ENCODE data around the gene CGB7. TPM values are rescaled to one million over a fixed set of nuclear protein-coding genes. Genes with fewer than 3 reads are reported as not detected.
"Not testable (repeated sequence)": the region's sequence is repeated elsewhere in the genome, so short reads cannot be mapped to it uniquely, and the experiment has no call there.

CGB7 gene
- total RNA-seq, 2 experiments from 2014 or later = not detected

- H3K4me1 Mint-ChIP-seq; H3K36me3 Mint-ChIP-seq (ENCODE audit: low read depth); H3K27me3 Mint-ChIP-seq; H3K4me3 Mint-ChIP-seq; H3K9me3 Mint-ChIP-seq; POLR2A ChIA-PET; H3K27ac Mint-ChIP-seq; DNase-seq: not testable (repeated sequence)
- CTCF ChIA-PET = interaction anchor here (2.0 kb wide), 1 partner anchor 55 kb away, joined by 4 read pairs; the partner anchor contains the start of genes GYS1 and RUVBL2
Observed at GRCh38 chr19:49049011-49049410, 8.5 kb downstream of the CGB7 start, which contains the start of gene CGB8. TSS of gene CGB8 (minus strand) at chr19:49049111. CDS start at chr19:49048739, 372 bp downstream.

- DNase-seq; POLR2A ChIA-PET; H3K27ac Mint-ChIP-seq; H3K9me3 Mint-ChIP-seq; H3K36me3 Mint-ChIP-seq (ENCODE audit: low read depth); H3K4me1 Mint-ChIP-seq; H3K4me3 Mint-ChIP-seq; CTCF ChIA-PET; H3K27me3 Mint-ChIP-seq: not testable (repeated sequence)
Observed at GRCh38 chr19:49043548-49043947, 14.0 kb downstream of the CGB7 start, which contains the start of gene CGB5. TSS of gene CGB5 (plus strand) at chr19:49043848. CDS start at chr19:49044210, 362 bp downstream.

GRCh38 chr19:49042666-49043065 is 14.9 kb downstream of the CGB7 start:
- H3K4me3 Mint-ChIP-seq; DNase-seq; H3K9me3 Mint-ChIP-seq; H3K27ac Mint-ChIP-seq; POLR2A ChIA-PET; H3K4me1 Mint-ChIP-seq; H3K36me3 Mint-ChIP-seq (ENCODE audit: low read depth); H3K27me3 Mint-ChIP-seq: not testable (repeated sequence)
- CTCF ChIA-PET = interaction anchor here (0.6 kb wide), 1 partner anchor 13 kb away, joined by 3 read pairs; no protein-coding TSS in a partner anchor

GRCh38 chr19:49042177-49042576 is 15.4 kb downstream of the CGB7 start:
- Mint-ChIP-seq H3K36me3 (ENCODE audit: low read depth) (no peaks in the 10 kb centered on the region), H3K4me1 (no peaks in the 10 kb centered on the region), H3K4me3 (no peak overlapping the region), H3K27me3 (no peaks in the 10 kb centered on the region), H3K9me3 (no peaks in the 10 kb centered on the region), H3K27ac (no peak overlapping the region)
- DNase-seq = no peak
- POLR2A ChIA-PET = no interaction called here
- CTCF ChIA-PET = interaction anchor here (0.6 kb wide), 1 partner anchor 14 kb away, joined by 3 read pairs; no protein-coding TSS in a partner anchor

- CTCF ChIA-PET; H3K4me3 Mint-ChIP-seq; H3K27me3 Mint-ChIP-seq; H3K36me3 Mint-ChIP-seq (ENCODE audit: low read depth); H3K27ac Mint-ChIP-seq; DNase-seq; H3K4me1 Mint-ChIP-seq; POLR2A ChIA-PET; H3K9me3 Mint-ChIP-seq: not testable (repeated sequence)
Observed at GRCh38 chr19:49039736-49040135, 17.8 kb downstream of the CGB7 start.

GRCh38 chr19:49038557-49039276 is 18.8 kb downstream of the CGB7 start:
- CTCF ChIA-PET; H3K36me3 Mint-ChIP-seq (ENCODE audit: low read depth); H3K4me1 Mint-ChIP-seq; H3K27me3 Mint-ChIP-seq; H3K4me3 Mint-ChIP-seq; DNase-seq; POLR2A ChIA-PET; H3K9me3 Mint-ChIP-seq: not testable (repeated sequence)
- H3K27ac Mint-ChIP-seq = peak overlapping the region; percentile 41

- DNase-seq; H3K4me1 Mint-ChIP-seq; POLR2A ChIA-PET; H3K4me3 Mint-ChIP-seq; H3K36me3 Mint-ChIP-seq (ENCODE audit: low read depth); H3K27ac Mint-ChIP-seq; H3K9me3 Mint-ChIP-seq; CTCF ChIA-PET; H3K27me3 Mint-ChIP-seq: not testable (repeated sequence)
Observed at GRCh38 chr19:49038111-49038510, 19.4 kb downstream of the CGB7 start.

GRCh38 chr19:49036815-49037214 is 20.7 kb downstream of the CGB7 start, which contains the start of gene CGB1:
TSS of gene CGB1 (minus strand) at chr19:49036895. CDS start at chr19:49036711, 184 bp downstream.
- DNase-seq = peak; percentile 65
- H3K27me3 Mint-ChIP-seq; CTCF ChIA-PET; H3K4me1 Mint-ChIP-seq; H3K9me3 Mint-ChIP-seq; H3K27ac Mint-ChIP-seq; H3K4me3 Mint-ChIP-seq; H3K36me3 Mint-ChIP-seq (ENCODE audit: low read depth); POLR2A ChIA-PET: not testable (repeated sequence)

GRCh38 chr19:49031642-49032301 is 25.8 kb downstream of the CGB7 start, which contains the start of gene CGB2:
TSS of gene CGB2 (plus strand) at chr19:49031890. CDS start at chr19:49032096, 206 bp downstream.
- Mint-ChIP-seq H3K4me3 (peak within 1 kb of the TSS; percentile 45), H3K27ac (peak within 1 kb of the TSS; percentile 58)
- H3K9me3 Mint-ChIP-seq; H3K27me3 Mint-ChIP-seq; POLR2A ChIA-PET; H3K36me3 Mint-ChIP-seq (ENCODE audit: low read depth); H3K4me1 Mint-ChIP-seq: not testable (repeated sequence)
- peak; percentile 79 for DNase-seq
- CTCF ChIA-PET = interaction anchor here (0.6 to 1.4 kb wide), 5 partner anchors 13 to 774 kb away, joined by 3 to 5 read pairs (median 4); partner anchors contain the start of genes GYS1 and RUVBL2

GRCh38 chr19:49030323-49030722 is 27.2 kb downstream of the CGB7 start:
- DNase-seq; H3K27ac Mint-ChIP-seq; H3K4me3 Mint-ChIP-seq; POLR2A ChIA-PET; H3K36me3 Mint-ChIP-seq (ENCODE audit: low read depth); H3K4me1 Mint-ChIP-seq; H3K27me3 Mint-ChIP-seq; CTCF ChIA-PET; H3K9me3 Mint-ChIP-seq: not testable (repeated sequence)

GRCh38 chr19:49029749-49030148 is 27.8 kb downstream of the CGB7 start:
- H3K9me3 Mint-ChIP-seq; H3K27me3 Mint-ChIP-seq; CTCF ChIA-PET; DNase-seq; POLR2A ChIA-PET; H3K4me3 Mint-ChIP-seq; H3K36me3 Mint-ChIP-seq (ENCODE audit: low read depth); H3K4me1 Mint-ChIP-seq; H3K27ac Mint-ChIP-seq: not testable (repeated sequence)

GRCh38 chr19:49028686-49029085 is 28.9 kb downstream of the CGB7 start:
- H3K4me1 Mint-ChIP-seq; H3K9me3 Mint-ChIP-seq; H3K36me3 Mint-ChIP-seq (ENCODE audit: low read depth); DNase-seq; H3K4me3 Mint-ChIP-seq; POLR2A ChIA-PET; H3K27me3 Mint-ChIP-seq; H3K27ac Mint-ChIP-seq: not testable (repeated sequence)
- CTCF ChIA-PET = interaction anchor here (0.6 kb wide), 1 partner anchor 30 kb away, joined by 3 read pairs; no protein-coding TSS in a partner anchor

GRCh38 chr19:49025599-49025998 is 31.9 kb downstream of the CGB7 start:
- H3K4me3 Mint-ChIP-seq; CTCF ChIA-PET; H3K36me3 Mint-ChIP-seq (ENCODE audit: low read depth); DNase-seq; H3K4me1 Mint-ChIP-seq; H3K27me3 Mint-ChIP-seq; H3K9me3 Mint-ChIP-seq; H3K27ac Mint-ChIP-seq; POLR2A ChIA-PET: not testable (repeated sequence)

All from activated CD4-positive, alpha-beta T cell treated with anti-CD3 and anti-CD28 coated beads, Interleukin-2, amount 10 ng/mL, durations not matched to agents 7 days and 5 days (primary cell).